ENCODE data around the gene ESYT1.

DNA sequence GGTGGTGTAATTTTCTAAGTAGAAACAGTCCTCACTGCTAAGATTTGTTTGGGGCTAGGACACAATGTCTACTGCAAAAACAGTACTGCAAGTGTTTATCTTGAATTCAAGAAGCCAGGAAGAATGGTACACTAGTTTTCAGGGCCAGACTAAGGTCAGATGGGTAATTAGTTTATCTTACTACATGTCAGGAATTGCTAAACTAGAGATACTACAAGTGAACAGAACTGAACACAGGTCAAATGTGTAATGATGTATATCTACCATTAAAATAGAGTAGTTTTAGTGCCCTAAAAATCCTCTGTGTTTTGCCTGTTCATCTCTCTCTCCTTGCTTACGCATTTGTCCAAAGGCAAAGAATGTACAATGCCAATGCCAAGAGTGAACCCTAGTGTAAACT is 14.0 kb upstream of the ESYT1 start:
- TF ChIP-seq, protein P1, sequence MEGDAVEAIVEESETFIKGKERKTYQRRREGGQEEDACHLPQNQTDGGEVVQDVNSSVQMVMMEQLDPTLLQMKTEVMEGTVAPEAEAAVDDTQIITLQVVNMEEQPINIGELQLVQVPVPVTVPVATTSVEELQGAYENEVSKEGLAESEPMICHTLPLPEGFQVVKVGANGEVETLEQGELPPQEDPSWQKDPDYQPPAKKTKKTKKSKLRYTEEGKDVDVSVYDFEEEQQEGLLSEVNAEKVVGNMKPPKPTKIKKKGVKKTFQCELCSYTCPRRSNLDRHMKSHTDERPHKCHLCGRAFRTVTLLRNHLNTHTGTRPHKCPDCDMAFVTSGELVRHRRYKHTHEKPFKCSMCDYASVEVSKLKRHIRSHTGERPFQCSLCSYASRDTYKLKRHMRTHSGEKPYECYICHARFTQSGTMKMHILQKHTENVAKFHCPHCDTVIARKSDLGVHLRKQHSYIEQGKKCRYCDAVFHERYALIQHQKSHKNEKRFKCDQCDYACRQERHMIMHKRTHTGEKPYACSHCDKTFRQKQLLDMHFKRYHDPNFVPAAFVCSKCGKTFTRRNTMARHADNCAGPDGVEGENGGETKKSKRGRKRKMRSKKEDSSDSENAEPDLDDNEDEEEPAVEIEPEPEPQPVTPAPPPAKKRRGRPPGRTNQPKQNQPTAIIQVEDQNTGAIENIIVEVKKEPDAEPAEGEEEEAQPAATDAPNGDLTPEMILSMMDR (tag by site-specific recombination; IDR thresholded peaks at IDR 0.05), result no peak
- TF ChIP-seq, protein P2, sequence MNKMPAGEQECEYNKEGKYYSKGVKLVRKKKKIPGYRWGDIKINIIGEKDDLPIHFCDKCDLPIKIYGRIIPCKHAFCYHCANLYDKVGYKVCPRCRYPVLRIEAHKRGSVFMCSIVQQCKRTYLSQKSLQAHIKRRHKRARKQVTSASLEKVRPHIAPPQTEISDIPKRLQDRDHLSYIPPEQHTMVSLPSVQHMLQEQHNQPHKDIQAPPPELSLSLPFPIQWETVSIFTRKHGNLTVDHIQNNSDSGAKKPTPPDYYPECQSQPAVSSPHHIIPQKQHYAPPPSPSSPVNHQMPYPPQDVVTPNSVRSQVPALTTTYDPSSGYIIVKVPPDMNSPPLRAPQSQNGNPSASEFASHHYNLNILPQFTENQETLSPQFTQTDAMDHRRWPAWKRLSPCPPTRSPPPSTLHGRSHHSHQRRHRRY (tag by site-specific recombination; IDR thresholded peaks at IDR 0.05), result no peak
